H1 (cell line): ENCODE results near the gene FAM53B. TPM values are rescaled to one million over a fixed set of nuclear protein-coding genes. Genes with fewer than 3 reads are reported as not detected.

Source experiments
- CTCF ChIA-PET: fragments of 300-600 bp; sonication (Branson Sonifier 250); formaldehyde crosslinking; loops from one replicate; lab custom pipeline; 2021; ENCODE audit not compliant: partially characterized antibody; lab: Charles Lee
- POLR2A ChIA-PET: fragments of 300-600 bp; sonication (Branson Sonifier 250); formaldehyde crosslinking; loops from one replicate; lab custom pipeline; 2021; ENCODE audit warnings: inconsistent platforms; ENCODE audit not compliant: partially characterized antibody; lab: Charles Lee
- DNase-seq, 2 experiments: peaks; one replicate each; pipeline versions ENCODE4 v3.0.0 to v3.0.0-alpha.2; 2010 to 2022; ENCODE audit warnings: low spot score in 2 of 2, low read depth in 1 of 2, mixed read lengths in 1 of 2
- FAIRE-seq: peaks from 2 replicates; lab custom pipeline; 2011; peaks lifted over from hg19 to GRCh38; lab: Jason Lieb, UNC
- H2AFZ ChIP-seq: 2 replicates; pipeline ENCODE4 v1.8.1; 2012; ENCODE audit warnings: low read length, inconsistent platforms
- H2AK5ac ChIP-seq: 2 replicates; pipeline ENCODE4 v1.6.1; 2013; ENCODE audit warnings: low read depth, low read length
- H2BK120ac ChIP-seq: replicated peaks from 2 replicates; pipeline ENCODE3; 2013; ENCODE audit warnings: low read depth, low read length, inconsistent platforms
- H2BK12ac ChIP-seq: 2 replicates; pipeline ENCODE4 v1.6.1; 2013; ENCODE audit warnings: low read depth, low read length
- H2BK15ac ChIP-seq: 2 replicates; pipeline ENCODE4 v1.6.1; 2013; ENCODE audit warnings: low read length
- H2BK20ac ChIP-seq: 2 replicates; pipeline ENCODE4 v1.6.1; 2013; ENCODE audit warnings: low read length
- H2BK5ac ChIP-seq: 2 replicates; pipeline ENCODE4 v1.6.1; 2013; ENCODE audit warnings: low read depth, low read length
- H3K14ac ChIP-seq: 2 replicates; pipeline ENCODE4 v1.6.1; 2013; ENCODE audit warnings: inconsistent platforms; ENCODE audit not compliant: insufficient read length
- H3K18ac ChIP-seq: 2 replicates; pipeline ENCODE4 v1.6.1; 2013; ENCODE audit warnings: low read length; ENCODE audit errors: extremely low read depth
- H3K23ac ChIP-seq: 2 replicates; pipeline ENCODE4 v1.6.1; 2013; ENCODE audit warnings: inconsistent platforms; ENCODE audit not compliant: insufficient read length
- H3K23me2 ChIP-seq: 2 replicates; pipeline ENCODE4 v1.6.1; 2013; ENCODE audit warnings: low read depth, low read length
- H3K27ac ChIP-seq: 2 replicates; pipeline ENCODE4 v1.6.1; 2011; ENCODE audit warnings: low read depth, low read length, inconsistent platforms
- H3K27me3 ChIP-seq, 4 experiments: replicated peaks in 1 of 4; 1 replicate in 1 of 4; 2 replicates in 3 of 4; pipeline versions ENCODE4 v1.6.1 to v1.8.1; 2011 to 2013; ENCODE audit warnings: low read length in 3 of 4, mild to moderate bottlenecking in 3 of 4, inconsistent platforms in 2 of 4, mixed read lengths in 2 of 4, moderate library complexity in 1 of 4; ENCODE audit not compliant: control insufficient read depth in 3 of 4, insufficient read depth in 3 of 4; ENCODE audit errors: extremely low read depth in 1 of 4
- H3K36me3 ChIP-seq, 4 experiments: 2 replicates each; pipeline versions ENCODE4 v1.6.1 to v1.8.1; 2011 to 2013; ENCODE audit warnings: mild to moderate bottlenecking in 4 of 4, low read length in 3 of 4, moderate library complexity in 2 of 4, control low read depth in 1 of 4, inconsistent platforms in 1 of 4; ENCODE audit not compliant: insufficient read depth in 4 of 4, control insufficient read depth in 2 of 4
- H3K4ac ChIP-seq: replicated peaks from 2 replicates; pipeline ENCODE3; 2013; ENCODE audit warnings: low read length, low read depth, mixed read lengths, inconsistent platforms; ENCODE audit not compliant: insufficient read length
- H3K4me1 ChIP-seq, 4 experiments: replicated peaks in 1 of 4; 1 replicate in 1 of 4; 2 replicates in 3 of 4; pipeline versions ENCODE4 v1.6.1 to v1.8.1; 2011 to 2013; ENCODE audit warnings: low read length in 3 of 4, inconsistent platforms in 2 of 4, mixed read lengths in 1 of 4; ENCODE audit not compliant: insufficient read depth in 4 of 4, control insufficient read depth in 3 of 4
- H3K4me2 ChIP-seq, 2 experiments: 2 replicates each; pipeline versions ENCODE4 v1.6.1 to v1.8.1; 2011 to 2013; ENCODE audit warnings: low read depth in 2 of 2, low read length in 2 of 2, control low read depth in 1 of 2, inconsistent platforms in 1 of 2, mild to moderate bottlenecking in 1 of 2; ENCODE audit not compliant: insufficient read depth in 1 of 2
- H3K4me3 ChIP-seq, 4 experiments: fragments of 200-600, 300-600 bp in 1 of 4; sonication (generic), shearing (Covaris generic), sonication (Bioruptor Twin) in 1 of 4; 2 replicates each; pipeline versions ENCODE4 v1.5.1 to v1.8.1; 2011 to 2016; ENCODE audit warnings: low read length in 4 of 4, low read depth in 3 of 4, control low read depth in 2 of 4, inconsistent platforms in 2 of 4, mild to moderate bottlenecking in 2 of 4, mixed read lengths in 1 of 4, moderate library complexity in 1 of 4; ENCODE audit not compliant: insufficient read depth in 2 of 4; ENCODE audit errors: extremely low read depth in 1 of 4
- H3K56ac ChIP-seq: replicated peaks from 2 replicates; pipeline ENCODE3; 2013; ENCODE audit warnings: low read depth, mild to moderate bottlenecking, mixed read lengths, low read length, inconsistent platforms; ENCODE audit not compliant: insufficient read length
- H3K79me1 ChIP-seq: 2 replicates; pipeline ENCODE4 v1.6.1; 2013; ENCODE audit warnings: low read depth, low read length, control low read depth
- H3K79me2 ChIP-seq, 2 experiments: 2 replicates each; pipeline versions ENCODE4 v1.6.1 to v1.8.1; 2012 to 2013; ENCODE audit warnings: low read length in 2 of 2, mild to moderate bottlenecking in 2 of 2, inconsistent platforms in 1 of 2; ENCODE audit not compliant: insufficient read depth in 2 of 2, control insufficient read depth in 1 of 2
- H3K9ac ChIP-seq, 4 experiments: replicated peaks in 1 of 4; 1 replicate in 1 of 4; 2 replicates in 3 of 4; pipeline versions ENCODE4 v1.6.1 to v1.8.1; 2011 to 2013; ENCODE audit warnings: low read depth in 3 of 4, low read length in 3 of 4, control low read depth in 2 of 4, mild to moderate bottlenecking in 2 of 4, moderate library complexity in 2 of 4, inconsistent platforms in 1 of 4; ENCODE audit errors: extremely low read depth in 1 of 4
- H3K9me3 ChIP-seq, 2 experiments: 2 replicates each; pipeline versions ENCODE4 v1.6.1 to v1.8.1; 2012 to 2013; ENCODE audit warnings: mild to moderate bottlenecking in 2 of 2, moderate library complexity in 2 of 2, control low read depth in 1 of 2, inconsistent platforms in 1 of 2, low read depth in 1 of 2, low read length in 1 of 2, mixed read lengths in 1 of 2; ENCODE audit not compliant: insufficient read depth in 2 of 2
- H4K20me1 ChIP-seq, 2 experiments: replicated peaks in 1 of 2; 2 replicates each; pipeline versions ENCODE3 to v1.8.1; 2011 to 2013; ENCODE audit warnings: inconsistent platforms in 2 of 2, low read length in 2 of 2, mild to moderate bottlenecking in 1 of 2; ENCODE audit not compliant: insufficient read depth in 2 of 2, control insufficient read depth in 1 of 2
- H4K5ac ChIP-seq: 2 replicates; pipeline ENCODE4 v1.6.1; 2013; ENCODE audit warnings: low read length, low read depth, mixed read lengths, inconsistent platforms; ENCODE audit not compliant: insufficient read length
- H4K8ac ChIP-seq: 2 replicates; pipeline ENCODE4 v1.8.0; 2013; ENCODE audit warnings: mild to moderate bottlenecking, moderate library complexity, low read length, inconsistent platforms; ENCODE audit not compliant: insufficient read depth; ENCODE audit errors: extremely low read depth
- H4K91ac ChIP-seq: replicated peaks from 2 replicates; pipeline ENCODE3; 2013; ENCODE audit warnings: low read length, mixed read lengths, inconsistent platforms; ENCODE audit not compliant: insufficient read length
- E2F6 ChIP-seq: IDR thresholded peaks from 2 replicates; pipeline ENCODE4 v1.6.1; 2012; ENCODE audit warnings: inconsistent platforms
- RNF2 ChIP-seq: fragments of 200-900, 300-1000 bp; sonication (generic); IDR thresholded peaks from 2 replicates; pipeline ENCODE4 v1.7.1; 2016; ENCODE audit warnings: borderline replicate concordance, low read depth, mild to moderate bottlenecking, antibody characterized with exemption, low read length; ENCODE audit not compliant: poor library complexity, severe bottlenecking; ENCODE audit errors: missing control alignments
- WGBS, 2 experiments: shearing (Covaris generic) in 1 of 2; methylation state at CpG; one replicate each; pipeline versions ENCODE4 v1.1.6 to v1.1.7; 2013 to 2015; ENCODE audit warnings: low lambda C conversion rate in 2 of 2, mixed read lengths in 2 of 2, inconsistent platforms in 1 of 2, low coverage in 1 of 2, missing lambda C conversion rate in 1 of 2; ENCODE audit not compliant: insufficient replicate concordance in 2 of 2, insufficient coverage in 1 of 2, insufficient read length in 1 of 2; ENCODE audit errors: extremely low coverage in 1 of 2, missing lambda C conversion rate in 1 of 2; 5-methylcytosine and 5-hydroxymethylcytosine counted together
- polyA plus RNA-seq, 7 experiments: library from polyadenylated mRNA; depleted of rRNA in 3 of 7; stranded (reverse) in 5 of 7; unstranded in 2 of 7; fragments of >200 nt in 5 of 7; fragments of 200-250 nt in 2 of 7; gene quantifications; 1 replicate in 5 of 7; 2 replicates in 1 of 7; 4 replicates in 1 of 7; pipeline versions ENCODE4 v1.2.1 to v1.2.3, GENCODE V29; 2011 to 2013; ENCODE audit warnings: missing spikeins in 2 of 7, mixed read lengths in 2 of 7
- total RNA-seq: library from RNA; stranded (reverse); fragmentation: NEBNext Ultra II Directional; extraction: Animal tissue kit (Norgen Biotek cat#: 25700); gene quantifications from 2 replicates; pipeline ENCODE4 v1.2.1, GENCODE V29; 2021

The FAM53B gene
- total and polyA plus RNA-seq, 2 of the 8 experiments (the other 6 are each of a cell fraction or from before 2014, with no cell fraction given), result 5.3 to 14.4 TPM

GRCh38 chr10:124642088-124642710 is 102.0 kb downstream of the FAM53B start:
- Histone ChIP-seq H4K20me1 (peaks cover 1 to 5% of the 10 kb centered on the region in 2 experiments), H3K4me3 (no peak overlapping the region), H3K23ac (no peak overlapping the region), H4K91ac (no peak overlapping the region), H3K9me3 (no peaks in the 10 kb centered on the region), H2BK5ac (peak overlapping the region; percentile 5; the same call in 1 of the 2 replicates), H3K4me2 (no peak overlapping the region), H3K79me1 (no peaks in the 10 kb centered on the region), H3K27me3 (no peaks in the 10 kb centered on the region), H3K4ac (no peak overlapping the region), H4K8ac (peak overlapping the region; percentile 23; the same call in 1 of the 2 replicates), H3K18ac (no peak overlapping the region), H3K14ac (no peak overlapping the region), H4K5ac (no peak overlapping the region), H3K23me2 (0 out of 2 replicates have a peak, but pooled peaks cover 2% of the 10 kb centered on the region), H3K79me2 (no peaks in the 10 kb centered on the region; a peak in 1 of 4 replicates), H3K27ac (no peak overlapping the region), H2AK5ac (no peak overlapping the region), H2BK120ac (no peak overlapping the region), H2BK15ac (no peak overlapping the region), H2BK20ac (no peak overlapping the region), H3K4me1 (peaks cover 0 to 4% (median 0%) of the 10 kb centered on the region in 4 experiments; a peak in 2 of 7 replicates), H2BK12ac (no peak overlapping the region), H2AFZ (no peak overlapping the region), H3K36me3 (no peaks in the 10 kb centered on the region), H3K9ac (no peak overlapping the region), H3K56ac (no peak overlapping the region)
- WGBS, 2 experiments, result 97% methylated on average over 19 of the region's 20 CpGs; no CpG with 5 or more reads in 1 of the 2 experiments
- DNase-seq (no peak), FAIRE-seq (no peak)
- ChIA-PET POLR2A (no interaction called here), CTCF (interaction anchor here (0.8 to 5.5 kb wide), 7 partner anchors 10 to 99 kb away, joined by 3 to 37 read pairs (median 3); no protein-coding TSS in a partner anchor)
- TF ChIP-seq E2F6 (no peak), RNF2 (no peak)
